ENCODE measurements around the gene ATXN2L.

ATXN2L gene

GRCh38 chr16:28884045-28884444 is 61.2 kb downstream of the ATXN2L start:
- DNase-seq (ENCODE audit: low read depth in 2 of 3, low spot score in 2 of 3), result no peak
